Central memory CD4-positive, alpha-beta T cell (primary cell): ENCODE measurements around the gene DGKQ.
"Not testable (repeated sequence)": the region's sequence is repeated elsewhere in the genome, so short reads cannot be mapped to it uniquely, and the experiment has no call there.

ENCODE experiments used
- DNase-seq: peaks from one replicate; pipeline ENCODE4 v3.0.0; 2022

Gene DGKQ

GRCh38 chr4:1010395-1011021 is 37.1 kb upstream of the DGKQ start:
- DNase-seq: peak; percentile 78

GRCh38 chr4:1009542-1010394 is 36.4 kb upstream of the DGKQ start:
- DNase-seq: peak; percentile 64

- peak; percentile 27 for DNase-seq
Measured at GRCh38 chr4:1008840-1009541, 35.6 kb upstream of the DGKQ start.

GRCh38 chr4:1006856-1007255 is 33.5 kb upstream of the DGKQ start:
- DNase-seq: no peak

- DNase-seq: no peak
Measured at GRCh38 chr4:1004557-1005485, 31.5 kb upstream of the DGKQ start.

- no peak for DNase-seq
Measured at GRCh38 chr4:1004071-1004418, 30.7 kb upstream of the DGKQ start.

- no peak for DNase-seq
Measured at GRCh38 chr4:1003271-1004070, 30.1 kb upstream of the DGKQ start.

- DNase-seq: no peak
Measured at GRCh38 chr4:1002631-1003251, 29.4 kb upstream of the DGKQ start.

GRCh38 chr4:1002131-1002630 is 28.8 kb upstream of the DGKQ start:
- no peak for DNase-seq

GRCh38 chr4:1001561-1002130 is 28.3 kb upstream of the DGKQ start:
- no peak for DNase-seq

GRCh38 chr4:1000686-1001260 is 27.4 kb upstream of the DGKQ start:
- no peak for DNase-seq

GRCh38 chr4:999882-1000425 is 26.6 kb upstream of the DGKQ start:
- DNase-seq: no peak

GRCh38 chr4:999240-999863 is 26.0 kb upstream of the DGKQ start:
- not testable (repeated sequence) for DNase-seq

GRCh38 chr4:998096-998691 is 24.8 kb upstream of the DGKQ start:
- no peak for DNase-seq

- no peak for DNase-seq
Measured at GRCh38 chr4:997375-998071, 24.2 kb upstream of the DGKQ start.

GRCh38 chr4:996997-997374 is 23.6 kb upstream of the DGKQ start:
- no peak for DNase-seq

- no peak for DNase-seq
Measured at GRCh38 chr4:996030-996996, 22.9 kb upstream of the DGKQ start.
